Endodermal cell (in vitro differentiated cells): ENCODE data around the gene RPN2. TPM values are rescaled to one million over a fixed set of nuclear protein-coding genes. Genes with fewer than 3 reads are reported as not detected.

ENCODE experiments used
- DNase-seq: peaks from one replicate; pipeline ENCODE4 v3.0.0-alpha.2; 2017
- H3K27ac ChIP-seq: 2 replicates; pipeline ENCODE4 v1.5.1; 2013; ENCODE audit warnings: mild to moderate bottlenecking, low read depth, low read length, moderate library complexity
- H3K27me3 ChIP-seq: 2 replicates; pipeline ENCODE4 v1.6.1; 2013; ENCODE audit warnings: mild to moderate bottlenecking, low read length, moderate library complexity; ENCODE audit not compliant: insufficient read depth, control insufficient read depth, poor library complexity, severe bottlenecking
- H3K36me3 ChIP-seq: 2 replicates; pipeline ENCODE4 v1.7.0; 2013; ENCODE audit warnings: mild to moderate bottlenecking, low read length, moderate library complexity; ENCODE audit not compliant: control insufficient read depth, insufficient read depth
- H3K4me1 ChIP-seq: one replicate; pipeline ENCODE4 v1.7.0; 2013; ENCODE audit warnings: low read length; ENCODE audit not compliant: control insufficient read depth, insufficient read depth
- H3K4me3 ChIP-seq: 2 replicates; pipeline ENCODE4 v1.5.1; 2013; ENCODE audit warnings: mild to moderate bottlenecking, low read length, moderate library complexity
- H3K9ac ChIP-seq: 2 replicates; pipeline ENCODE4 v1.6.1; 2013; ENCODE audit warnings: mild to moderate bottlenecking, low read length, moderate library complexity; ENCODE audit not compliant: poor library complexity, severe bottlenecking; ENCODE audit errors: extremely low read depth
- H3K9me3 ChIP-seq: 2 replicates; pipeline ENCODE4 v1.6.1; 2013; ENCODE audit warnings: mild to moderate bottlenecking, low read length, moderate library complexity; ENCODE audit not compliant: control insufficient read depth
- H3K27ac Mint-ChIP-seq: 2 replicates; pipeline ENCODE4 v1.8.0; 2020; ENCODE audit warnings: mixed read lengths
- H3K27me3 Mint-ChIP-seq: 2 replicates; pipeline ENCODE4 v1.8.0; 2021; ENCODE audit warnings: mild to moderate bottlenecking, mixed read lengths; ENCODE audit not compliant: insufficient read depth
- H3K36me3 Mint-ChIP-seq: 2 replicates; pipeline ENCODE4 v1.8.0; 2020; ENCODE audit warnings: low read depth, mixed read lengths
- H3K4me1 Mint-ChIP-seq: 2 replicates; pipeline ENCODE4 v1.8.0; 2020; ENCODE audit warnings: mixed read lengths
- H3K4me3 Mint-ChIP-seq: 2 replicates; pipeline ENCODE4 v1.8.0; 2020; ENCODE audit warnings: mild to moderate bottlenecking, moderate library complexity, mixed read lengths
- H3K9me3 Mint-ChIP-seq: 2 replicates; pipeline ENCODE4 v1.8.0; 2020; ENCODE audit warnings: mild to moderate bottlenecking, mixed read lengths
- WGBS, 2 experiments: methylation state at CpG; one replicate each; pipeline versions ENCODE4 v1.1.5 to v1.1.7; 2013; ENCODE audit warnings: missing lambda C conversion rate in 2 of 2, mixed read lengths in 1 of 2; ENCODE audit not compliant: insufficient coverage in 1 of 2, insufficient read length in 1 of 2; 5-methylcytosine and 5-hydroxymethylcytosine counted together
- total RNA-seq, 2 donors: library from RNA; stranded (reverse); fragmentation: NEBNext Ultra II Directional in 1 of 2; extraction: Animal tissue kit (Norgen Biotek cat#: 25700) in 1 of 2; gene quantifications; 2 replicates in 1 of 2; 3 replicates in 1 of 2; pipeline ENCODE4 v1.2.1, GENCODE V29; 2021
- TF ChIP-seq, protein P1 (sequence below): fragments of 200-600 bp; sonication (generic); conservative IDR thresholded peaks from 2 replicates; pipeline ENCODE4 v1.5.0; 2021; ENCODE audit warnings: antibody characterized with exemption, mild to moderate bottlenecking

The RPN2 gene
- total RNA-seq, 2 donors from 2014 or later = 230 to 242 TPM

- Histone ChIP-seq H3K9ac (no peak overlapping the region), H3K27me3 (no peaks in the 10 kb centered on the region), H3K36me3 (peaks cover 2% of the 10 kb centered on the region), H3K4me1 (peaks cover 8% of the 10 kb centered on the region), H3K27ac (no peak overlapping the region), H3K9me3 (no peaks in the 10 kb centered on the region), H3K4me3 (no peak overlapping the region)
- TF ChIP-seq, protein P1, sequence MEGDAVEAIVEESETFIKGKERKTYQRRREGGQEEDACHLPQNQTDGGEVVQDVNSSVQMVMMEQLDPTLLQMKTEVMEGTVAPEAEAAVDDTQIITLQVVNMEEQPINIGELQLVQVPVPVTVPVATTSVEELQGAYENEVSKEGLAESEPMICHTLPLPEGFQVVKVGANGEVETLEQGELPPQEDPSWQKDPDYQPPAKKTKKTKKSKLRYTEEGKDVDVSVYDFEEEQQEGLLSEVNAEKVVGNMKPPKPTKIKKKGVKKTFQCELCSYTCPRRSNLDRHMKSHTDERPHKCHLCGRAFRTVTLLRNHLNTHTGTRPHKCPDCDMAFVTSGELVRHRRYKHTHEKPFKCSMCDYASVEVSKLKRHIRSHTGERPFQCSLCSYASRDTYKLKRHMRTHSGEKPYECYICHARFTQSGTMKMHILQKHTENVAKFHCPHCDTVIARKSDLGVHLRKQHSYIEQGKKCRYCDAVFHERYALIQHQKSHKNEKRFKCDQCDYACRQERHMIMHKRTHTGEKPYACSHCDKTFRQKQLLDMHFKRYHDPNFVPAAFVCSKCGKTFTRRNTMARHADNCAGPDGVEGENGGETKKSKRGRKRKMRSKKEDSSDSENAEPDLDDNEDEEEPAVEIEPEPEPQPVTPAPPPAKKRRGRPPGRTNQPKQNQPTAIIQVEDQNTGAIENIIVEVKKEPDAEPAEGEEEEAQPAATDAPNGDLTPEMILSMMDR = no peak
- Mint-ChIP-seq H3K4me3 (no peak overlapping the region), H3K4me1 (peaks cover 4% of the 10 kb centered on the region), H3K27me3 (peaks cover 12% of the 10 kb centered on the region), H3K27ac (no peak overlapping the region), H3K36me3 (no peaks in the 10 kb centered on the region), H3K9me3 (peaks cover 1% of the 10 kb centered on the region)
- DNase-seq = no peak
- WGBS, 2 experiments = 89 to 94% methylated on average over 8 to 11 of the region's 12 CpGs
Measured at GRCh38 chr20:37285664-37286374, 106.7 kb downstream of the RPN2 start.

DNA sequence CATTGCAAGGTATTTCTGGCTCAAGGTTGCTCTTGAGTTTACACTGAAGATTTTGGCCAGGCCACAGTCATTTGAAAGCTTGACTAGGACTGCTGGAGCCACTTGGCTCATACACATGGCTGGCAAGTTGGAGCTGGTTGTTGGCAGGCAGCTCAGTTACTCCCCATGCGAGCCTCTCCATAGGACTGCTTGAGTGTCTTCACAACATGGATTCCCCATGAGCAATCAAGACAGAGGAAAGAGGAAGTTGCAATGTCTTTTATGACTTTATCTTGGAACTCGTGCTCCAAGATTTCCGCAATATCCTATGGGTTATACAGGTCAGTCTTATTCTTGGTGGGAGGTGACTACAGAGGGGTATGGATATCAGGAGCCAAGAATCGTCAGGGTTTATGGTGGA lies 109.0 kb downstream of the RPN2 start:
- no peak overlapping the region for H3K4me3 ChIP-seq
- H3K36me3 ChIP-seq = peaks cover 25% of the 10 kb centered on the region
- H3K4me1 ChIP-seq = peaks cover 8% of the 10 kb centered on the region
- Mint-ChIP-seq H3K36me3 (peaks cover 22% of the 10 kb centered on the region), H3K4me3 (no peak overlapping the region), H3K27ac (no peak overlapping the region), H3K4me1 (peaks cover 4% of the 10 kb centered on the region), H3K27me3 (peaks cover 12% of the 10 kb centered on the region), H3K9me3 (peaks cover 14% of the 10 kb centered on the region)
- H3K9me3 ChIP-seq = peaks cover 17% of the 10 kb centered on the region
- 92 to 100% methylated on average over 1 to 4 of the region's 4 CpGs for WGBS, 2 experiments
- DNase-seq = no peak
- no peak overlapping the region for H3K27ac ChIP-seq
- TF ChIP-seq, protein P1 = no peak
- H3K27me3 ChIP-seq = no peaks in the 10 kb centered on the region
- no peak overlapping the region for H3K9ac ChIP-seq

DNA sequence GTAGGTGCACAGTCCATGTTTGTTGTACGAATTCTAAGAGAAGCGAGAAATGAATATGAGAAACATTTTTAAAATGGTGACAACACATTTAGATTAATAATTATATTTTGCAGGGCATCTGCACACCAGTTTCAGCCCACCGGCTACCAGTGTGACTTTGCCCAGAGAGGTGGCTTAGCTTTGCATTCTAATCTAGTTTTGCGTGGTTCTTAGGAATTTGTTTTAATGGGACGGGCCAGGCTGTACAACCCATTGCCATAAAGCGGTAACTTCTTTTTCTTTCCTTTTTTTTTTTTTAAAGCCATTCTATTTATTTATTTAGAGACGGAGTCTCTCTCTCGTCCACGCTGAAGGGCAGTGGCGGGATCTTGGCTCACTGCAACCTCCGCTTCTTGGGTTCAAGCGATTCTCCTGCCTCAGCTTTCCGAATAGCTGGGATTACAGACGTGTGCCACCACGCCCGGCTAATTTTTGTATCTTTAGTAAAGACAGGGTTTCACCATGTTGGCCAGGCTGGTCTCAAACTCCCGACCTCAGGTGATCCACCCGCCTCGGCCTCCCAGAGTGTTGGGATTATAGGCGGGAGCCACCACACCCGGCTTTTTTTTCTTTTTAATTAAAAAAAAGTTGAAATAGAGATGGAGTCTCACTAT lies 111.2 kb downstream of the RPN2 start:
- Mint-ChIP-seq H3K4me3 (peak overlapping the region; percentile 74), H3K4me1 (peaks cover 10% of the 10 kb centered on the region), H3K36me3 (peaks cover 32% of the 10 kb centered on the region), H3K9me3 (peaks cover 21% of the 10 kb centered on the region), H3K27ac (peak overlapping the region; percentile 98), H3K27me3 (peaks cover 10% of the 10 kb centered on the region)
- TF ChIP-seq, protein P1 = no peak
- DNase-seq = no peak
- peaks cover 34% of the 10 kb centered on the region for H3K36me3 ChIP-seq
- peaks cover 1% of the 10 kb centered on the region for H3K4me1 ChIP-seq
- H3K4me3 ChIP-seq = peak overlapping the region; percentile 95
- no peaks in the 10 kb centered on the region for H3K27me3 ChIP-seq
- peak overlapping the region; percentile 86 for H3K27ac ChIP-seq
- WGBS, 2 experiments = 76 to 78% methylated on average over 15 to 21 of the region's 21 CpGs
- H3K9ac ChIP-seq = peak overlapping the region; percentile 93
- peaks cover 25% of the 10 kb centered on the region for H3K9me3 ChIP-seq

Other genes starting within 250 kb of the RPN2 start
- gene SAMHD1, start 227.6 kb upstream of the RPN2 start, total RNA-seq = 1 to 10 TPM; 3.7 to 4.9 TPM
- 10 to 100 TPM; 11.4 to 16.7 TPM for gene RBL1, start 83.3 kb upstream of the RPN2 start, total RNA-seq
- gene MROH8, start 218 bp downstream of the RPN2 start, total RNA-seq = 1 to 10 TPM; 1.8 to 2.8 TPM
- not detected for gene GHRH, start 82.5 kb downstream of the RPN2 start, total RNA-seq
- 10 to 100 TPM; 44.4 to 49.9 TPM for gene MANBAL, start 110.3 kb downstream of the RPN2 start, total RNA-seq
- 100 to 1,000 TPM in 1 of 2 donors, 10 to 100 TPM in 1; 75.6 to 109 TPM for gene SRC, start 166.8 kb downstream of the RPN2 start, total RNA-seq